HG02571 (cell line): ENCODE results near the gene IGSF23.

Experiments used
- ATAC-seq: cut with Tn5 transposase; IDR thresholded peaks from one replicate; pipeline ENCODE4 v1.9.1; 2021; ENCODE audit warnings: mild to moderate bottlenecking, moderate library complexity; ENCODE audit not compliant: unreplicated experiment

IGSF23 gene, protein sequence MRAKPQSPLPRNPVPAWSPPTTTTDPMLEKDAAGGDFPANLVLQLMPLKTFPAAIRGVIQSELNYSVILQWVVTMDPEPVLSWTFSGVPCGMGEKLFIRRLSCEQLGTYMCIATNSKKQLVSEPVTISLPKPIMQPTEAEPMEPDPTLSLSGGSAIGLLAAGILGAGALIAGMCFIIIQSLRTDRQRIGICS

DNA sequence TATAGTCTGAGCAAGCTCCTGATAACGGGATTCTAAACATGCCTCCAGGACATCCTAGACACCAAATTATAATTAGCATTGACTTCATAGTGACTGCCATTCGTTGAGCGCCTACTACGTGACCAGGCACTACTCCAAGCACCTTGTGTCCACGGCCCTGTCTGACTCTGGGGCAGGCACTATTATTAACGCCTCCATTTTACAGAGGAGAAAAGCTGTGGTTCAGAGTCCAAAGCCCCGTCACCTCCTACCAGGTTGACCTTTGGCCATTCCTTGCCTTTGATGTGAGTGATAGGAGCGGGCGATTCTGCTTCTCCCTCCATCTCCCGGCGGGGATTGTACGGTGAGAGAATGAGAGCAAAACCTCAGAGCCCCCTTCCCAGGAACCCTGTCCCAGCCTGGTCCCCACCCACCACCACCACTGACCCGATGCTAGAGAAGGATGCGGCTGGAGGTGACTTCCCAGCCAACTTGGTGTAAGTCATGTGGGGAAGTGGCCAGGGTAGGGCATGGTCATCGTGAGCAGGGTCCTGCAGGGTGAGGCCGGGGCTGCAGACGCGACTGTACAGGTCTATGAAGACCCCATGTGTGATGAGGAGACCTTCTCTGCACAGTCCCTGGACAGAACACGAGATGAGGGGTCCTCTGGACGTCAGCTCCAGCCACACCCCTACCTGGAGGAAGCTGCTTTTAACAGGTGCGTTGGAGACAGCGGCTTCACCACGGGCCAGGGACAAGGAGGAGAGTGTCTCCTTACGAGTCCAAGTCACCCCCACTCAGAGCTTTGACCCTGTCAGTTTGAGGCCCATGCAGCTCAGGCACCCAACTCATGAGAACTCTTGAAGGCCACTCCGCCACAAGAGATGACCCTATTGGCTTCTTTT is at the start of gene IGSF23:
IGSF23 (plus strand) TSS at position 269 of the 884 bp plus-strand sequence; CDS start at position 352, 83 bp downstream.
- ATAC-seq, result no peak

DNA sequence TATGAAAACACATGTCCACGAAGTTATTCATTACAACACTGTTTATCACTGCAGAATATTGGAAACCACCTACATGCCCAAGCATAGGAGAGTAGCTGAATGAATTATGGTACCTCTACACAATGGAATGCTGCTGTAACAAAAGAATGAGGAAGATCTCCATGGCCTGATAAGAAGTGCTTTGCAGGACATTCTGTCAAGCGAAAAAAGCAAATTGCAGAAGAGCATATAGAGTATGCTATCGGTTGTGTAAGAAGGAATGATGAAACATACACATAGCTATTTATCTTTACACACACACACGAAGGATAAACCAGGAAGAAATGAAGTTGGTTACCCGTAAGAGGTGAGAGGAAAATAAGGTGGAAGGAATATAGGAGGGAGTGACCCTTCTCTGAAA is 46.4 kb upstream of the IGSF23 start:
- no peak for ATAC-seq

DNA sequence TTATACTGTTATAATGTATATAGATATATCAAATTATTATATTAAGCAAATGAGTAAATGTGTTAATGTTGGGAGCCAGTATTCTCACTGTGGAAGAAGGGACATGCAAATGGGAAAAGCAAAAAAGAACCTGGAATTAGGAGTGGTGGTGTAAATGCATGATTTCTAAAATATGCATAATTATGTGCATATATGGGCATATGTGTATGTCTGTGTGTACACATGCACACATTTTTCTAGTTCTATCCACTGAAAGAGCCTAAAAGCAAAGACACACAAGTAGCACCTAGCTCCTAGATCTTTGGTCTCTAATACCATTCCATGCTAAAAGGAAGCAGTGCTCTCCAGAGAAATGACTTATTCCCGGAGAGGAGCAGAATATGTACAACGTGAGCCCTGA is 45.6 kb upstream of the IGSF23 start:
- no peak for ATAC-seq

DNA sequence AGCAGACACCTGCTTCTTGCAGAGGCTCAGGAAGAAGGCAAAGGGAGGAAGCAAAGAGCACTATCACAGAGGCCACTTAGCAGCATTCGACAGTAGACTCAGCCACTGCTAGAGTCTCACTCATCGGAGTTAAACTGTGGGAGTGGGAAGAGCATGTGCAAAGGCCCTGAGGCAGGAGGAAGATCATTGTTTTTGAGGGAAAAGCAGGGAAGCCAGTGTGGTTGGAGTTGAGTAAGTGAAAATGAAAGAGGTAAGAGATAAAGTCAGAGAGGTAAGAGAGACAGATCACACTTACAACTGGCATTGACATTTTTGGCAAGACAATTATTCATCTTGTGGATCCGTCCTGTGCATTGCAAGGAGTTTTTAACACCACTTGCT is 42.8 kb upstream of the IGSF23 start:
- no peak for ATAC-seq

DNA sequence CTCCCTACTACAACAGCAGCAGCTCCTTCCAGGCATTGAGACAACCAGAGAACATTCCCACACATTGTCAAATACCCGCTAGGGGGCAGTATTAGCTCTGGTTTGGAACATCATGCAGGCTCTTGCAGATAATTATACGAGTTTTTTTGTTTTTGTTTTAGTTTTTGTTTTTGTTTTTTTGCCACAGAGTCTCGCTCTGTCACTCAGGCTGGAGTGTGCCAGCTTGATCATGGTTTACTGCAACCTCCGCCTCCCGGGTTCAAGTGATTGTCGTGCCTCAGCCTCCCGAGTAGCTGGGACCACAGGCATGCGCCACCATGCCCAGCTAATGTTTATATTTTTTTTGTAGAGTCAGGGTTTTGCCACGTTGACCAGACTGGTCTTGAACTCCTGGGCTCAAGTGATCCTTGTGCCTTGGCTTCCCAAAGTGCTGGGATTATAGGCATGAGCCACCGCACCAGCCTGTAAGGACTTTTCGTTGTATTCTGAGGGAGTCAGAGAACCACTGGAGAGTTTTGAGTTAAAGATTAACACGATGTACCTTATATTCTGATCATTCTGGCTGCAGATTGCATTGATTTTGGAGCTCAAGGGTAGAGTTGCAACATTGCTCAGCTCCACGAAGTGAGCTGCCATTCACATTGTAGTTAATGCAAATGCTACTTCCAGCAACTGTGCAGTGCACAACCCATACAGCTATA is 42.2 kb upstream of the IGSF23 start:
- ATAC-seq, result no peak

DNA sequence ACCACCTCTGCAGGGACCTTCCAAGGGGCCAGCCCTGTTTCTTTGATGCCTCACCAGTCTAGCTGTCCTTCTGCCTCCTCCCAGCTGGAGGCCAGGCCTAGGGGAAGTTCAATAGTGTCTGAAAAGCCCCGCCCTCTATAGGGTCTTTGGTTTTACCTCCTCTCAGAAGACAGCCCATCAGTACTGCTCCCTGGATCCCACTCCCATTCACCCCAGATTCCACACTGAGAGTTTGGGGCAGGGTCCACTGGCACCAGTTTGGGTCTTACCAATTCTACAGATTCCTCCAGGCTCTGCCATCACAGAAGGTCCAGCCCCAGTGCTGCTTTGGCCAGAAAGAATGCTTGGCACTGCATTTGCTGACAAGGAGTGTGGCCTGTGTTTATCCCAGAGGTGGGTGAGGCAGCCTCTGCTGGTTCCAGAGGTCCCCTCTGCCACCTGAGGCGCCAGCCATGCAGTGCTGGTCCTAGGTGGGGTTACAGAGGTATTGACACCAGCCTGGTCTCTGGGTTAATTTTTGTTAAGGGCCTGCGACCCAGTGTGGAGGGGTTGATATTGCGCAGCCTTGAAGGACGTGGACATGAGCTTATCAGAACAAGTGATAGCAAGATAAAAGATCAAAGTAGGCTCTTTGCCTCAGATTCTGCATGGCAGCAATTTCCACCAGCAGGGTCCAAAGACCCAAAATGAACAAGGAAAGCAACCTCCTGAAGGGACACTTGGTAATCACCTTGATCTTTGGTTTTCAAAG is 41.4 kb upstream of the IGSF23 start:
- no peak for ATAC-seq

DNA sequence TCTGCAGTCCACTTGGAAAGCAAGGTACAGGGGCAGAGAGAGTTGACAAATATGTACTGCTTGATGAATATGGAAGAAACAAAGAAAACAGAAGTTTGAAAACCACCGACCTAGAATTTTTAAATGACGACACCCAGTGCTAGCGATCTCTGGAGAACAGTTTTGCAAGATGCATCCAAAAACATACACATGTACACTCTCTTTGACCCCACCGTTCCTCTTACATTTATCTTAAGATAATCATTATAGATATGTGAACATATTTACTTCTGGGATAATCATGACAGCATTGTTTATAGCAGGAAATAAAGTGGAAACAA is 40.8 kb upstream of the IGSF23 start:
- no peak for ATAC-seq

DNA sequence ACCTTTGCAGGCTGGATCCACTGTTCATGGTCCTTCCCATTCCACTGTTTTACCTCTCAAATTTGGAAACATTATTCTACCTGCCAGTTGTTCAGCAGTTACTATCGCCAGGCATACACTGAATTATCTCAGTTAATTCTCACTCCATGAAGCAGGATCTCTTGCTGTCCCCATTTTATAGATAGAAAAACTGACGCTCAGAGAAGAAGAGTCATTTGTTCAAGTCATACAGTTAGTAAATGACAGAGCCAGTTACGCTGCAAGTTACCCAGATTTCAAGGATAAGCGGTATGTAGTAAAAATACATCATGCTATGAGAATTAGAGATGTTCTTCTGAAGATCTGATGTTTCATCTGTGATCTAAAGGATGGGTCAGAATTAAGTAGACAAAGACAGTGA is 40.2 kb upstream of the IGSF23 start:
- ATAC-seq, result no peak

DNA sequence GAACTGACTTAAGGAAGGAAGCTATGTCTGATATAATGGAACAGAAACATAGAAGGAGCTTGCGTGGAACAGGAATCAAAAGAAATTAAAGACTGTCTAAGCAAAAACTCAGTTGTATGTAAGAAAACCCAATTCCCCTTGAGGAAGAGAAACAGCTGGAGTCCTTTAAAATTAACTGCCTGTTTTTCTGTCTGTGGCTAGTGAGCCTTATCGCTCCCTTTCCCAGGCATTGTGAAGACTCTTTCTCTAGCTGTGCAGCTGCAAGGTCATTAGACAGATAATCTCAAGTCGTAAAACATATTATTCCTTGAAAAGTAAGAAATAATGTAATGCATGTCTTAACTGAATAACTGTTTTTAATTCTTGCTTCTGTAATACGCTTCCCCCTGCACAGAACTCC is 39.7 kb upstream of the IGSF23 start:
- ATAC-seq, result no peak

DNA sequence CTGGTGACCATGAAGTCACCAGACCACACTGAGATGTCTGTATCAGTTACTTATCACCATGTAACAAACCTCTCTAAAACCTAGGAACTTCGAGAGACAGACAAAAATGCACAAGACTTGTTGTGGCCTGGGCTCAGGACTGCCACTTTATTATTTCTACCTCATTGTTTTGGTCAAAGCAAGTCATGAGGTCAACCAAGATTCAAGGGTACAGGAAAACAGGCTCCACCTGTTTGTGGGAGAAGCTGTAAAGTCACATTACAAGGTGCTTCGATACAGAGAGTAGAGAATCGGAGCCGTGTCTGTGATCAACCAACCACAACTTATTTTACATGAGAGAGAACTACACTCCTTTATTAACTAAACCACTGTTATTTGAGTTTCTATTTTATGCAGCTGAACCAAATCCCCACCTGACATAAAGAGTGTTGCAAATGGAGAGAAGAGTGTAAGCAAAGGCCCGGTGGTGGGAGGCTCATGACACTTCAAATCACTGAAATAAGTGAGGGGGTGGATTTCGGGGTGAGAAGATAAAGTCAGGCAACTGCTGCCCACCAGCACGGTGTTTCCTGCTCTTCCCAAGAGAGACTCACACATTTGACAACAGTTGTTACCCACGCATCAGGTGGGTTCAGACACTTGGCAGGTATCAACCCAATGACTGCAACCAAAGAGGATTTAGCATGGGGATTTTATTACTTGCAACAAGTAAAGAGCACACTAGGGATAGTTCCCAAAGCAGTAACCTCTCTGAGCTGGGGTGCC is 39.0 kb upstream of the IGSF23 start:
- ATAC-seq, result no peak

DNA sequence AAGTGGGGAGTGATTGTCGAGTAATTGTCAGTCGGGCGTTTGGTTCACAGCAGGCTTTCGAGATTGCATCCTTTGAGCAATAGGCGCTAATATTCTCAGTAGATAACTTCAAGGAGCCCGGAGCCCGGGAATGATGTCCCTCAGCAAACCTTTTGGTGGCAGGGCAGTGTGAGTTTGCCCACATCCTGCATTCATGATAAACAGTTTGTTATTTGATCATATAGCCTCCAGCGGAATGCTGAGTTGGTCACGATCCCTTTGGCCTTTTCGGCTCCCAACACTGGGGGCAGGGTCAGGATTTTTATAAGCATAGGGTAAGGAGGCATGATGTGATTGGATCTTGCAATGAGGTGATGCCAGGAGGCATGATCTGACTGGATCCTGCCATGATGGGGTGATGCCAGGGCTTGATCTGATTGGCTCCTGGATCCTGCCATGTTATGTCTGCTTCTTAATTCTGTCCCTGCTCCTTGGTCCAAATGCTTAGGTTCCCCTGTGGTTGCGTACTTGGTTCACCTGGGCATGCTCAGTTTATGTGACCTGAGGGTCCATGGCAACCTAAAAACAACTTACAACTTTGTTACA is 38.2 kb upstream of the IGSF23 start:
- no peak for ATAC-seq

DNA sequence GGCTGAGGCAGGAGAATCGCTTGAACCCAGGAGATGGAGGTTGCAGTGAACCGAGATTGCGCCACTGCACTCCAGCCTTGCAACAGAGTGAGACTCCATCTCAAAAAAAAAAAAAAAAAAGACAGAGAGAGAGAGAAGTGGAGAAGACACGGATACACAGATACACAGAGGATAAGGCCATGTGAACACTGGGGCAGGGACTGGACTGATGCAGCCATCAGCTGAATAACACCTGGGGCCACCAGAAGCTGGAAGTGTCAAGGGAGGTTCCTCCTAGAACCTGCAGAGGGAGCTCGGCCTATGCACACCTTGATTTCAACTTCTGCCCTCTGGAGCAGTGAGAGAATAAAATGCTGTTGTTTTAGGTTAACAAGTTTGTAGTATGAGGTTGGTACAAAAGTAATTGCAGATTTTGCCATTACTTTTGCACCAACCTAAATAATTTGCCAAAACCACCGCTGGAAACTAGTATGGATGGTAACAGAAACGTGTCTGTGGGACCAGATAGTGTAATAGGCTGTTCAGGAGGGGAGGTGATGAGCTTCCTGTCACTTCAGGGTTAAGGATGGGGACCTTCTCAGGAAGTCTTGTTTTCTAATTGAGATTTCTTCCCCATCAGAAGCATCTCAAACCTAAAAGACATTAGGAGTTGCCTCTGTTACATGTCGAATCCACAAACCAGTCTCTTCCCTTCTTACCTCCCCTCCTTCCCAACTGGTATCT is 36.4 kb upstream of the IGSF23 start:
- no peak for ATAC-seq

DNA sequence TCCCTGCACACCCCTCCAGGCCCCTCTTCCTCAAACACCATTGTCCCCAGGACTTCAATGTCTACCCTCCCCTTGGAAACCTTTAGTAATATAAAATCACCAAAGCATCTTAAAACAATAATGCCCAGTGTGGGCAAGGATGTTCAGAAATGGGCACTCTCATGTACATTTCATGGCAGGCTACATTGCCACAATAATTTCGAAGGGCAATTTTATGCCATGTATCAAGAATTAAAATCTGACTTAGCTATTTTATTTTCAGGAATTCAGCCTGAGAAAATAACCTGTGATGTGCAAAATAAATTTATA is 35.8 kb upstream of the IGSF23 start:
- ATAC-seq, result no peak

DNA sequence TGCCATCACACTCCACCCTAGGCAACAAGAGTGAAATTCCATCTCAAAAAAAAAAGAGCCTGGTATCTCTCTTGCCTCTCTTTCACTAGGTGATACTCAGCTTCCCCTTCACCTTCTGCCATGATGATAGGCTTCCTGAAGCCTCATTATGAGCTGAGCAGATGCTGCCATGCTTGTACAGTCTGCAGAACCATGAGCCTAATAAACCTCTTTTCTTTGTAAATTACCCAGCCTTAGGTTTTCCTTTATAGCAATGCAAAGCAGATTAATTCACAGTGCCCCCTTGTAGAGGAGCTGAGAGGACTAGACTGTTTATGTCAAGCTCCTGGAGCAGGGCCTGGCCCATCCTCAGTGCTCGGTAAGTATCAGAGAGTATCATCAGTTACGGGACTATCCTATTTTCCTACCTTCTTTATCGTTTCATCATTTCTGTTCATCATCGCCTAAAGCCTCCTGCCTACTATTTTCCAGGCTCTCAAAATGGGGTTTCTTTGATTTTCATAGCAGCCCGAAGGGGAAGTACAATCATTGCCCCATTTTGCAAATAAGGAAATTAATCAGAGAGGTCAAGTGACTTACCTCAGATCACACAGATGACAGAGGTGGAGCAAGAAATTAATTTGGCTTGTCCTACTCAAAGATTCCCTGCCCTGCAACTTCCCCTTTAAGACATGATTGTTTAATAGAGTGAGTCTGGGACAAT is 33.5 kb upstream of the IGSF23 start:
- no peak for ATAC-seq

DNA sequence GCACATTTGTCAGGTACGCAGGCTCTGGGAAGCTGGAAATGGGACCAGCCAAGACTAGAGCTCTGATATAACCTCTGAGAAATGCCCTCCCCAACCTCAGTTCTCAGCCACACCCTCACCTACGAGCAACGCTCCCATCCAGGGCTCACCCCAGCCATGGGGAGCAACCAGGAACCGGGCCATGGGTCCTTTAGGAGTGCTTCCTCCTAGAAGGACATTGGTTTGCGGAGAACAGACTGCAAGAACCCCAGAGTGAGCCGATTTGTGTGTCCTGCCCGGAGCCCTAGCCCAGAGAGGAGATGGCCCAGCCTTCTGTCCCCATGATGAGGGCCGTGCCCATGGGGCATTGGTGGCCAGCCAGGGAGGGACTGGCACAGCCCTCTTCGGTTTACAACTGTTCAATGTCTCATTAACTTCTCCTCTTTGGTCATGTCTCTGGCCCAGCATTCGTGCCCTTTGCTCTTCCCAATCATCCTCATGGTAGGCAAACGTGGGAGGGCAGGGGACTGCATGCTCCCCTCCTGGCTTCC is 32.9 kb upstream of the IGSF23 start:
- ATAC-seq, result no peak

DNA sequence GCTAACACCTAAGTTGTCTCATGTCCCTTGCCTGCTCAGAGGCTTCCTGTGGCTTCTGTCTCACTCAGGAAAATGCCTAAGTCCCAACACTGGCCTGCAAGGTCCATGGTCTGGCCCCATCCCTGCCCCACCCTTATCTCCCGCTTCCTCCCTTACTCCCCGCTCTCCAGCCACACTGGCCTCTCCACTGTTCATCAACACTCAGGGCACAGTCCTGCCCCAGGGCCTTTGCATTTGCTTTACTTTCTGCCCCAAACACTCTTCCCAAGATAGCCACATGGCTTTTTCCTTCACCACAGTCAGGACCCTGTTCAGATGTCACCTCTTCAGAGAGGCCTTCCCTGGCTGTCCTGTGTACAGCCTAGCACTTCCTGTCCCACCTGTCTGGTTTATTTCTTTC is 32.1 kb upstream of the IGSF23 start:
- no peak for ATAC-seq

DNA sequence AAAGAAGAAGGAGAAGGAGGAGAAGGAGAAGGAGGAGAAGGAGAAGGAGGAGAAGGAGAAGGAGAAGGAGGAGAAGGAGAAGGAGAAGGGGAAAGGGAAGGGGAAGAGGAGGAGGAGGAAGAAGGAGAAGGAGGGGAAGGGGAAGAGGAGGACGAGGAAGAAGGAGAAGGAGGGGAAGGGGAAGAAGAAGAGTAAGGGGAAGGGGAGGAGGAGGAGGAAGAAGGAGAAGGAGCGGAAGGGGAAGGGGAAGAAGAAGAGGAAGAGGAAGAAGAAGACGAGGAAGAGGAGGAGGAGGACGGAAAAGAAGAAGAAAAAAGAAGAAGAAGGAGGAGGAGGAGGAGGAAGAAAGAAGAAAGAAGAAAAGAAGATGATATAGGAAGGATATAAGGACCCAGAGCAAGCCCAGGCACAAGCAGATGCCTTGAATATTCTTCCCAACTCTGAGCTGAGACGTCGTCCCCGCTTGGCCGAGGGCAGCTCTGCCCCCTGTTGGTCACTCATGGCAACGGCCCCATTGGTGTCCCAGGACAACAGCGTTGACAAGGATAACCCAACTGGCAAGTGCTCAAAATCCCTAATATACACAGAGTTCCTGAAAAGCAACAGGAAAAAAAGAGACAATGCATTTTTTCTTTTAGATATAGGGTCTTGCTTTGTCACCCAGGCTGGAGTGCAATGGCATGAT is 30.6 kb upstream of the IGSF23 start:
- ATAC-seq, result no peak

DNA sequence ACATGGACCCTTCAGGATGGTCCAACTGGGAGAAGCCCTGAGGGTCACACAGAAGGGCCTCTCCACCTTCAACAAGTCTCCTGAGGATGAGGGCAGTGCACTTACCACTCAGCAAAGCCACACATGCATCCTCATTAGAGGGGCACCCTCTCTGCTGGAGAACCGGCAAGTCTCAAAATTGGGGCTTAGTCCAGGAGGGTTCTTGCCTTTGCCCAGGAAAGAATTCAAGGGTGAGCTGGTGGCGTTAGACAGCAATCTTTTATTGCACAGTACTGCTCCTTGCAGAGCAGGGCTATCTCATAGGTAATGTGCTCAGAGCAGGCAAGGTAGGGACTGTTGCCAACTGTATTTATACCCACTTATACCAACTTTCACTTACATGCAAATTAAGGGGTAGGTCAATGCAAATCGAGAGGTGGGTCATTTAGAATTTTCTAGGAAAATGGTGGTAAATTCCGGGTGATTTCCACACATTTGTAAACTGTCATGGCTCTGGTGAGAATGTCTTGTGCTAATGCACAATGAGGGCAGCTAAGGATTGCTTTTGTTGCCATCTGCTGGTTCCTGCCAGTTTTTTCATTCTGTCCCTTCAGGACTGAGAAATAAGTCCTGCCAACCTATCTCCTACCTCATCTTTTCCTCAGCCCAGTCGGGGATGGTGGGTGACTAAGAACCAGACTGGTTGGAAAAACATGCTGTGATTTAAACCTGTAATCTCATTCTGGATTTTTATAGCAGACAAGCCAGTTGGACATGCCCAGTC is 27.8 kb upstream of the IGSF23 start:
- no peak for ATAC-seq
